HepG2 (cell line): ENCODE data around the gene BIK. TPM values are rescaled to one million over a fixed set of nuclear protein-coding genes. Genes with fewer than 3 reads are reported as not detected.
A peak's percentile ranks its signal among the peaks of the same experiment; 100 is the strongest.

Experiments
- EHMT2 ChIP-seq: fragments of 200-600 bp; sonication (generic); IDR thresholded peaks from 2 replicates; pipeline ENCODE4 v1.7.0; 2017; ENCODE audit warnings: antibody characterized with exemption, low read depth, low read length, borderline replicate concordance
- ELF3 ChIP-seq: IDR thresholded peaks from 2 replicates; pipeline ENCODE4 v1.6.1; 2016; ENCODE audit warnings: missing genetic modification reagents, missing compliant biosample characterization
- JUND ChIP-seq: sonication (generic); formaldehyde crosslinking; IDR thresholded peaks from 2 replicates; pipeline ENCODE4 v1.8.0; 2022; ENCODE audit warnings: mild to moderate bottlenecking, missing genetic modification reagents
- MEIS2 ChIP-seq: sonication (generic); formaldehyde crosslinking; IDR thresholded peaks from 2 replicates; pipeline ENCODE4 v1.9.0; 2021; ENCODE audit warnings: mild to moderate bottlenecking, missing genetic modification reagents
- NAIF1 ChIP-seq: sonication (generic); formaldehyde crosslinking; IDR thresholded peaks from 2 replicates; pipeline ENCODE4 v1.5.0; 2020; ENCODE audit warnings: mild to moderate bottlenecking, missing genetic modification reagents, borderline replicate concordance
- RAD21 ChIP-seq: fragments of 450-650 bp; formaldehyde crosslinking; IDR thresholded peaks from 2 replicates; pipeline ENCODE4 v1.5.0; 2020; ENCODE audit warnings: mild to moderate bottlenecking
- SAFB2 ChIP-seq: sonication (generic); formaldehyde crosslinking; IDR thresholded peaks from 2 replicates; pipeline ENCODE4 v1.5.1; 2020; ENCODE audit warnings: missing genetic modification reagents, low read depth, mild to moderate bottlenecking, borderline replicate concordance
- TEAD3 ChIP-seq: optimal IDR thresholded peaks from 2 replicates; pipeline ENCODE3; 2016; ENCODE audit warnings: borderline replicate concordance
- XRCC5 ChIP-seq: fragments of 200-400 bp; formaldehyde crosslinking; optimal IDR thresholded peaks from 2 replicates; pipeline ENCODE3; 2017; ENCODE audit warnings: mild to moderate bottlenecking, low read length
- ZBTB1 ChIP-seq: sonication (generic); formaldehyde crosslinking; IDR thresholded peaks from 2 replicates; pipeline ENCODE4 v1.4.0; 2020; ENCODE audit warnings: missing genetic modification reagents, borderline replicate concordance
- ZFAT ChIP-seq: sonication (generic); formaldehyde crosslinking; conservative IDR thresholded peaks from 2 replicates; pipeline ENCODE4 v1.8.1; 2023; ENCODE audit warnings: missing genetic modification reagents, inconsistent platforms
- ZFX ChIP-seq: sonication (generic); formaldehyde crosslinking; IDR thresholded peaks from 2 replicates; pipeline ENCODE4 v1.4.0; 2020; ENCODE audit warnings: mild to moderate bottlenecking, low read depth, missing genetic modification reagents, moderate library complexity
- ZNF234 ChIP-seq: sonication (generic); formaldehyde crosslinking; conservative IDR thresholded peaks from 2 replicates; pipeline ENCODE4 v1.5.1; 2020; ENCODE audit warnings: mild to moderate bottlenecking, missing genetic modification reagents
- ZNF3 ChIP-seq: IDR thresholded peaks from 2 replicates; pipeline ENCODE4 v1.7.0; 2017; ENCODE audit warnings: inconsistent platforms
- ZNF30 ChIP-seq: sonication (generic); formaldehyde crosslinking; IDR thresholded peaks from 2 replicates; pipeline ENCODE4 v1.5.0; 2020; ENCODE audit warnings: mild to moderate bottlenecking, missing genetic modification reagents
- ZNF331 ChIP-seq: sonication (generic); formaldehyde crosslinking; IDR thresholded peaks from 2 replicates; pipeline ENCODE4 v1.4.0; 2020; ENCODE audit warnings: missing genetic modification reagents
- ZNF468 ChIP-seq: sonication (generic); formaldehyde crosslinking; IDR thresholded peaks from 2 replicates; pipeline ENCODE4 v1.8.0; 2022; ENCODE audit warnings: mild to moderate bottlenecking, moderate library complexity, missing genetic modification reagents
- ZNF724P ChIP-seq: sonication (generic); formaldehyde crosslinking; IDR thresholded peaks from 2 replicates; pipeline ENCODE4 v1.8.0; 2022; ENCODE audit warnings: missing genetic modification reagents, borderline replicate concordance
- ZSCAN12 ChIP-seq: sonication (generic); formaldehyde crosslinking; IDR thresholded peaks from 2 replicates; pipeline ENCODE4 v1.9.0; 2021; ENCODE audit warnings: mild to moderate bottlenecking, missing genetic modification reagents
- ZSCAN31 ChIP-seq: sonication (generic); formaldehyde crosslinking; IDR thresholded peaks from 2 replicates; pipeline ENCODE4 v1.5.0; 2020; ENCODE audit warnings: low read depth, mild to moderate bottlenecking, missing genetic modification reagents
- polyA plus RNA-seq, 8 experiments: library from polyadenylated mRNA; depleted of rRNA in 3 of 8; stranded (reverse) in 7 of 8; unstranded in 1 of 8; fragments of >200 nt; fragmentation: Illumina TruSeq in 4 of 8; extraction: Trizol in 4 of 8; gene quantifications; 2 replicates each; pipeline versions ENCODE4 v1.2.1 to v1.2.3, GENCODE V29; 2011 to 2016; ENCODE audit warnings: low read depth in 4 of 8, missing spikeins in 1 of 8, mixed read lengths in 1 of 8; ENCODE audit not compliant: insufficient read depth in 1 of 8
- total RNA-seq, 5 experiments: library from RNA; depleted of rRNA; stranded (reverse); fragments of >200 nt; fragmentation: Illumina TruSeq; extraction: Trizol; gene quantifications; 2 replicates each; pipeline ENCODE4 v1.2.3, GENCODE V29; 2016; ENCODE audit warnings: low read depth in 1 of 5
- TF ChIP-seq, protein P1 (sequence below): sonication (generic); formaldehyde crosslinking; IDR thresholded peaks from 2 replicates; pipeline ENCODE4 v1.8.1; 2023; ENCODE audit warnings: mild to moderate bottlenecking, moderate library complexity, missing genetic modification reagents
- TF ChIP-seq, protein P2 (sequence below): sonication (generic); formaldehyde crosslinking; IDR thresholded peaks from 2 replicates; pipeline ENCODE4 v1.5.0; 2020; ENCODE audit warnings: mild to moderate bottlenecking, missing genetic modification reagents, moderate library complexity
- TF ChIP-seq, protein P3 (sequence below): sonication (generic); formaldehyde crosslinking; IDR thresholded peaks from 2 replicates; pipeline ENCODE4 v1.5.1; 2020; ENCODE audit warnings: missing genetic modification reagents, mild to moderate bottlenecking, borderline replicate concordance
- TF ChIP-seq, protein P4 (sequence below): sonication (generic); formaldehyde crosslinking; IDR thresholded peaks from 2 replicates; pipeline ENCODE4 v1.5.0; 2020; ENCODE audit warnings: mild to moderate bottlenecking, missing genetic modification reagents, borderline replicate concordance

Gene BIK
- total and polyA plus RNA-seq, 2 of the 13 experiments (the other 11 are each of a cell fraction or from before 2014, with no cell fraction given), result 0.54 to 0.80 TPM

DNA sequence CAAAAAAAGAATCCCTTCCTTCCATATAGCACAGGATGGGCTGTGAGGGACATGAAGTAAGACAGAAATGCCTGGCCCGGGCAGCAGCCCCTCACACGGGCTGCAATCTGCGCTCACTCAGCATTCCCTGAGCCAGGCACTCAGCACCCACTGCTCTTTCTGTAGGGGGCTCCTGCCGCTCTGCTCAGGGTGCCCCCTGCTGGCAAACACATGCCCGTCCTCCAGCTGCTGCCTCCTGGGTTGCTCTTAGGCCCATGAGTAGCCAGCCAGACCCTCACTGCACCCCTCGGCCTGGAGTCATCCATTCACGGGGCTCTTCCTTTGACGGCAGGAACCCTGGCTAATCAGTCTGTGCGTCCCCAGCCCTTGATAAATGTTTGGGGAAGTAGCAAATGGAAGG lies 25.7 kb downstream of the BIK start (continued):
- TF ChIP-seq ZSCAN12 (CRISPR knock-in tag) (no peak), XRCC5 (peak; percentile 59), ZNF331 (CRISPR knock-in tag) (no peak), RAD21 (CRISPR knock-in tag) (peak; percentile 76), MEIS2 (CRISPR knock-in tag) (no peak), ZNF468 (no peak), ZNF724P (CRISPR knock-in tag) (no peak), ZFX (CRISPR knock-in tag) (peak; percentile 40; the same call in 1 of the 2 replicates), ZNF3 (CRISPR knock-in tag) (no peak), SAFB2 (no peak), ZFAT (CRISPR knock-in tag) (no peak), ZBTB1 (CRISPR knock-in tag) (no peak), ZNF30 (CRISPR knock-in tag) (no peak), NAIF1 (CRISPR knock-in tag) (no peak), EHMT2 (no peak), ZNF234 (CRISPR knock-in tag) (no peak), ZSCAN31 (CRISPR knock-in tag) (no peak), ELF3 (no peak), JUND (CRISPR knock-in tag) (no peak), TEAD3 (CRISPR knock-in tag) (no peak)
- TF ChIP-seq, protein P1, sequence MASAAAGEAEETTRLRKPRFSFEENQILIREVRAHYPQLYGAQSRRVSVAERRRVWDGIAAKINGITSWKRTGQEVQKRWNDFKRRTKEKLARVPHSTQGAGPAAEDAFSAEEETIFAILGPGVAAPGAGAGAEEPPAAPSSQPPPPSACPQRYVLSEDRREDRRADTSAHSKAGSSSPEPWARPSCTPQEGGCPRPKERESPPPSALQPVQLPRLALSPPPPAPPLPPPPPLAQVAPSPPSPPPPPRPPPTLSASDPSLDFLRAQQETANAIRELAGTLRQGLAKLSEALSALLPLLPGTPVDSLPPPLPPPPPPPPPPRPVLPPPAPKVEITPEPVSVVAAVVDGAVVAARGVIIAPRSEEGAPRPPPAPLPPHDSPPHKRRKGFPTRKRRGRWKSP (CRISPR knock-in tag), result no peak
- TF ChIP-seq, protein P2, sequence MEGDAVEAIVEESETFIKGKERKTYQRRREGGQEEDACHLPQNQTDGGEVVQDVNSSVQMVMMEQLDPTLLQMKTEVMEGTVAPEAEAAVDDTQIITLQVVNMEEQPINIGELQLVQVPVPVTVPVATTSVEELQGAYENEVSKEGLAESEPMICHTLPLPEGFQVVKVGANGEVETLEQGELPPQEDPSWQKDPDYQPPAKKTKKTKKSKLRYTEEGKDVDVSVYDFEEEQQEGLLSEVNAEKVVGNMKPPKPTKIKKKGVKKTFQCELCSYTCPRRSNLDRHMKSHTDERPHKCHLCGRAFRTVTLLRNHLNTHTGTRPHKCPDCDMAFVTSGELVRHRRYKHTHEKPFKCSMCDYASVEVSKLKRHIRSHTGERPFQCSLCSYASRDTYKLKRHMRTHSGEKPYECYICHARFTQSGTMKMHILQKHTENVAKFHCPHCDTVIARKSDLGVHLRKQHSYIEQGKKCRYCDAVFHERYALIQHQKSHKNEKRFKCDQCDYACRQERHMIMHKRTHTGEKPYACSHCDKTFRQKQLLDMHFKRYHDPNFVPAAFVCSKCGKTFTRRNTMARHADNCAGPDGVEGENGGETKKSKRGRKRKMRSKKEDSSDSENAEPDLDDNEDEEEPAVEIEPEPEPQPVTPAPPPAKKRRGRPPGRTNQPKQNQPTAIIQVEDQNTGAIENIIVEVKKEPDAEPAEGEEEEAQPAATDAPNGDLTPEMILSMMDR, result peak; percentile 85
- TF ChIP-seq, protein P3, sequence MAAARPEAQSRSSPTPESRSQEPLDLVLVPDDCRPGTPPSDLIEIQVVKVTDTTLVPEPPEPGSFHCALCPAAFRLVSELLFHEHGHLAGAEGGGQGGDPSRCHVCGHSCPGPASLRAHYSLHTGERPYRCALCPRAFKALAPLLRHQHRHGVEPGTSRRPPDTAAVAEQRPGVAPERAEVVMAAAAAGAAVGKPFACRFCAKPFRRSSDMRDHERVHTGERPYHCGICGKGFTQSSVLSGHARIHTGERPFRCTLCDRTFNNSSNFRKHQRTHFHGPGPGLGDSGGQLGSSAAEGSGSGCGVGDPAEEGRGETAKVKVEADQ, result no peak
- TF ChIP-seq, protein P4, sequence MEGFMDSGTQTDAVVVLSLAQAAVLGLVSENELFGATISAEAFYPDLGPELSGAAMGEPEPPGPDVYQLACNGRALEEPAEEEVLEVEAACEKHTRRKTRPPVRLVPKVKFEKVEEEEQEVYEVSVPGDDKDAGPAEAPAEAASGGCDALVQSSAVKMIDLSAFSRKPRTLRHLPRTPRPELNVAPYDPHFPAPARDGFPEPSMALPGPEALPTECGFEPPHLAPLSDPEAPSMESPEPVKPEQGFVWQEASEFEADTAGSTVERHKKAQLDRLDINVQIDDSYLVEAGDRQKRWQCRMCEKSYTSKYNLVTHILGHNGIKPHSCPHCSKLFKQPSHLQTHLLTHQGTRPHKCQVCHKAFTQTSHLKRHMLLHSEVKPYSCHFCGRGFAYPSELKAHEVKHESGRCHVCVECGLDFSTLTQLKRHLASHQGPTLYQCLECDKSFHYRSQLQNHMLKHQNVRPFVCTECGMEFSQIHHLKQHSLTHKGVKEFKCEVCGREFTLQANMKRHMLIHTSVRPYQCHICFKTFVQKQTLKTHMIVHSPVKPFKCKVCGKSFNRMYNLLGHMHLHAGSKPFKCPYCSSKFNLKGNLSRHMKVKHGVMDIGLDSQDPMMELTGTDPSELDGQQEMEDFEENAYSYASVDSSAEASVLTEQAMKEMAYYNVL (CRISPR knock-in tag), result no peak
